OCI-M2 (cell line): ENCODE results near the gene SEMA5A.

Experiments used
- DNase-seq: peaks from one replicate; lab custom pipeline; 2025; ENCODE audit not compliant: unreplicated experiment; lab: John Stamatoyannopoulos, UW

Gene SEMA5A

GRCh38 chr5:9451037-9451436 is 94.8 kb downstream of the SEMA5A start:
- no peak for DNase-seq

GRCh38 chr5:9447691-9448090 is 98.2 kb downstream of the SEMA5A start:
- no peak for DNase-seq

GRCh38 chr5:9445826-9446388 is 100.0 kb downstream of the SEMA5A start:
- no peak for DNase-seq

- no peak for DNase-seq
Measured at GRCh38 chr5:9444346-9444745, 101.5 kb downstream of the SEMA5A start.

- DNase-seq: no peak
Measured at GRCh38 chr5:9441610-9442009, 104.3 kb downstream of the SEMA5A start.

- no peak for DNase-seq
Measured at GRCh38 chr5:9440517-9440916, 105.4 kb downstream of the SEMA5A start.

- no peak for DNase-seq
Measured at GRCh38 chr5:9439531-9440292, 106.2 kb downstream of the SEMA5A start.

GRCh38 chr5:9438596-9439354 is 107.1 kb downstream of the SEMA5A start:
- DNase-seq: no peak

GRCh38 chr5:9437741-9438240 is 108.1 kb downstream of the SEMA5A start:
- no peak for DNase-seq

- DNase-seq: no peak
Measured at GRCh38 chr5:9431496-9432258, 114.2 kb downstream of the SEMA5A start.

- no peak for DNase-seq
Measured at GRCh38 chr5:9431151-9431495, 114.8 kb downstream of the SEMA5A start.

- DNase-seq: no peak
Measured at GRCh38 chr5:9430306-9430705, 115.6 kb downstream of the SEMA5A start.

GRCh38 chr5:9429691-9430215 is 116.1 kb downstream of the SEMA5A start:
- DNase-seq: no peak

- DNase-seq: no peak
Measured at GRCh38 chr5:9428272-9428671, 117.6 kb downstream of the SEMA5A start.

- DNase-seq: no peak
Measured at GRCh38 chr5:9425710-9426109, 120.2 kb downstream of the SEMA5A start.

GRCh38 chr5:9423571-9423970 is 122.3 kb downstream of the SEMA5A start:
- DNase-seq: no peak

- no peak for DNase-seq
Measured at GRCh38 chr5:9421884-9422283, 124.0 kb downstream of the SEMA5A start.

- no peak for DNase-seq
Measured at GRCh38 chr5:9419794-9420193, 126.1 kb downstream of the SEMA5A start.

GRCh38 chr5:9415566-9415965 is 130.3 kb downstream of the SEMA5A start:
- no peak for DNase-seq

GRCh38 chr5:9415091-9415490 is 130.8 kb downstream of the SEMA5A start:
- DNase-seq: no peak

- no peak for DNase-seq
Measured at GRCh38 chr5:9411142-9411541, 134.7 kb downstream of the SEMA5A start.
